Measurements from ENCODE around the gene EYS.
"Not testable (repeated sequence)": the region's sequence is repeated elsewhere in the genome, so short reads cannot be mapped to it uniquely, and the experiment has no call there.

The EYS gene

DNA sequence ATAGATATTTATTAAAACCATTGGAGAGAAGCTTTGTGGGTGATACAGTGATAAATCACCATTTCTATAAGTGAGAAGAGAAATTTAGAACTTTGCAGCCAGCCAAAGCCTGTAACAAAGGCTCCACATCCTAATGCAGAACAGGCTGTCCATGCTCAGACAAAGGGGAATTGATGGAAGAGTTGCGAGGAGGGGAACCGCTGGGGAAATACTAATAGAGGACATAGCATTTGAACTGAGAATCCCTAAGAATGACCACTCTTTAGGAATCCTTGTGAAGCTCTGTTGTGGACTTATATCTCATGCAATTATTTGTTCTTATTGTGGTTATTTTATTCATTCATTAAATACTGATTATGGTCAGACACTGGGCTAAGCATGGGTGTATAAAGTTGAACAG, 1903.7 kb downstream of the EYS start:
- ATAC-seq, result no peak

- no peak for ATAC-seq
Measured at GRCh38 chr6:63802606-63803206, 1904.3 kb downstream of the EYS start.

GRCh38 chr6:63800386-63800785, 1906.6 kb downstream of the EYS start:
- not testable (repeated sequence) for ATAC-seq

GRCh38 chr6:63799813-63800212, 1907.2 kb downstream of the EYS start:
- ATAC-seq, result no peak

GRCh38 chr6:63799313-63799712, 1907.7 kb downstream of the EYS start:
- ATAC-seq, result no peak

- ATAC-seq, result no peak
Measured at GRCh38 chr6:63798378-63798777, 1908.6 kb downstream of the EYS start.

DNA sequence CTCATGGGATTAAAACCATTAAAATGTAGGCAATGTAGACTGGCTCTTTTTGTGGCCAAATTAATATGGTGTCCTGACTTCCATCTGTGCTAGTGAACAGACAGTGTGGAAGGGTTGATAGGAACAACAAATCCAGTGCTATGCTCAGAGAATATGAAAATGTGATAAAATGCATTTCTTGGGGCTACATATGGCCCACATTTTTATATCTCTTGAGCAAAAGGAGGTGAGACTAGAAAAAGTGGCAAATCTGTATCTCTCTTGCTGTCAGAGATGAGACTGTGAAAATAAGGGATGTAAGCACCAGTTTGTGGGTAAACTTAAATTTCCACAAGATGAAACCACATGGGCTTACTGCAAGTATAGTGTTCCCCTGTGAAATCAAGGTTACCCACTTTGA, 1909.3 kb downstream of the EYS start:
- ATAC-seq, result no peak

GRCh38 chr6:63795826-63796225, 1911.2 kb downstream of the EYS start:
- no peak for ATAC-seq

DNA sequence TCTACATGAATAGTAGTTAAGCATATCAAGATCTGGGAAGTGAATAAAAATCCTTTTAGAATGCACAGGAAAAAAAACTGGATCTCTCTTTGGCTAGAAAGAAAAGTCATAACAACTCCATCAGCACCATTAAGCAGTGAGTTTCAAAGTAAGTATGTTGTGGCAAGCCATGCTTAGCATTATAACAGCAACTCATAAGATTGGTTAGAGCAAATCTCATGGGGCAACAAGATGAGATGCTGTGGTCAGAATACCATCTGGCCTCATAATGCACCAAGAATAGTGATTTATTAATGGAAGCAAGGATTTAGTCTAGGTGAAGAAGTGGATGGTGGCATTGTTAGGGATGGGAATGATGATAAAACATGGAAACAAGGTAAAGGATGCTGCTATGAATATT, 1912.0 kb downstream of the EYS start:
- ATAC-seq, result no peak

- no peak for ATAC-seq
Measured at GRCh38 chr6:63793465-63794137, 1913.4 kb downstream of the EYS start.

- ATAC-seq, result no peak
Measured at GRCh38 chr6:63792736-63793464, 1914.1 kb downstream of the EYS start.

DNA sequence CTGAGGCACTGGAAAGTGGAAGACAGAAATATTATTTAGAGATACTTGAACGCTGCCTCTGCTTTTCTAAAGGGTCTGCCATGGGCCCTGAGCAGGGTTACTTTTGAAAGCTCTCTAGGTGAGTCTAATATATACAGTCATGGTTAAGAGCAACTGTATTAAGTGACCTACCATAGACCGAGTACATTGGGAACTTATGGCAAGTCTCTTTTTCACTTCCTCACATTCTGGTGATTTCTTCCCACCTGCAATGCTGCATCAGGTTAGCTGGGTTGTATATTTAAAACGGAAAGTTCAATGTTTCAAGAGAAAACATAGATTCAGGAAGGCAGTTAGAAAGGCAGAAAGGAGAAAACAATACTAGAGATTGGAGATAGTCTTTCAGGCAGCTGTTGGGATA, 1916.7 kb downstream of the EYS start:
- no peak for ATAC-seq

DNA sequence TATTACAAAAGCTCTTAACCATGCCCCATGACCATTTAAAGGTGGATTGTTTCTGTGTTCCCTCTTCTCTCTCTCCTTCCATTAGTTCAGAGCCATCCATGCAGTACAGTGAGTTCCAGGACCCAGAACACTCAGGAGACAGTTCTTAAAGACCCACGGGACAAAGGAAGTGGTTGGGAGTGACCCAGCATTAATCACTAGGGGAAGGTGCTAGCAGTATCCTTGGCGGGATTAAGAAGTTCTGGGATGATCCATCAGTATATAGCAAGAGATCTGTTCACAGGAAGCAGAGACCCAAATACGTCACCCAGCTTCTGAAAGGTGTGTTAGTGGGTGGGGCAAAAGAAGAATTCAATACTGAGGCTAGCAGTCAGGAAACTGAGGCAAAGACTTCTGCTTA, 1917.3 kb downstream of the EYS start:
- ATAC-seq, result no peak

DNA sequence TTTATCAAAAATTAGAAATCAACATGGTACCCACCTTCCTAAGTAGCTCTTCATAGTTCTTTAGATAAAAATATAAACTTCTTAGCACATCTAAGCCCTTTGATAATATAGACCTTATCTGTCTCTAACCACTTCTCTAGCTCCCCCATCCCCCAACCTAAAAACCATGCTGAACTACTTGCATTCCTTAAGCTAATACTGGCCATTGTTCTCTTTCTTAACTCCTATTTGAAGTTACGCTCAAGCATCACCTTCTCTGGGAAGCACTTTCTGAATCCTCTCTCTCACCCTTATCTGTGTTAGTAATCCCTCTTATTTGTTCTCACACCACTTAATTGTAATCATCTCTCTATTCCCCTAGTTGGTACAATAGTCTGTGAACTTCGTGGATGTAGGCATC, 1918.5 kb downstream of the EYS start:
- no peak for ATAC-seq

DNA sequence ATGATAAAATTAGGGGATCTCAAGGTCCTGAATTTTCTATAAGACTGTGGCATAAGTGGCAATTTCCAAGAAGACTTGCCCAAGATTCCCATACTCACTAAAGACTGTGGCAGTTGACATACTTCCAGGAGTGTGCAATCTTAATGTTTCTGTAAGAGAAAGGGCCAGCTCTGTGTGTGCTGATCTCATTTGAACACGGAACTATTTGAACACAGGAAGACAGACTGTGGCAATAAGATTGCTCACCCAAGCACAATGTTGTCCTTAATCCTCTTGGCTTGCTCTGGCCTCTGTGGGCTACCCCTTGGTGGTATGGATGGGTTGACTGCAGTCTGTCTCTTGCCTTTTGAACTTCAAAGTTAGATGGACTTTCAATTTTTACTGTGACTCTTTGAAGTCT, 1920.0 kb downstream of the EYS start:
- ATAC-seq, result no peak

- no peak for ATAC-seq
Measured at GRCh38 chr6:63785006-63785405, 1922.0 kb downstream of the EYS start.

- no peak for ATAC-seq
Measured at GRCh38 chr6:63783096-63783495, 1923.9 kb downstream of the EYS start.

DNA sequence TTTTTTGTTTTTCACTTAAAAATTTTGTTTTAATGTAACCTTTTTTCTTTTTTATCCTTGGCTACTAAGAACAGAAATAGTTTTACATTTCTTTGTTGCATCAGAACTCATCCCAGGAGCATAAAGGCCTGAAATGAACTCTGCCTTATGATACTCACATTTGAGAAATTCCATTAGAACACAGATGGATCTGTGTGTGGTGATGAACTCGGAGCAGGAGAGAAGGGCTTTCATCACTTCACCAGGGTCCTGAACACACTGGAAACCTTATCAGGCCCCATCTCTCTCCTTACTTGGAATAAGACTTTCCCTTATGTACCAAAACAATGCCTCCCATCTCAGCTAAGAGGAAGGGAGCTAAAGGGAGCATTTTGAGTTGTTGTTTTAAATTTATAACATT, 1932.1 kb downstream of the EYS start:
- no peak for ATAC-seq

DNA sequence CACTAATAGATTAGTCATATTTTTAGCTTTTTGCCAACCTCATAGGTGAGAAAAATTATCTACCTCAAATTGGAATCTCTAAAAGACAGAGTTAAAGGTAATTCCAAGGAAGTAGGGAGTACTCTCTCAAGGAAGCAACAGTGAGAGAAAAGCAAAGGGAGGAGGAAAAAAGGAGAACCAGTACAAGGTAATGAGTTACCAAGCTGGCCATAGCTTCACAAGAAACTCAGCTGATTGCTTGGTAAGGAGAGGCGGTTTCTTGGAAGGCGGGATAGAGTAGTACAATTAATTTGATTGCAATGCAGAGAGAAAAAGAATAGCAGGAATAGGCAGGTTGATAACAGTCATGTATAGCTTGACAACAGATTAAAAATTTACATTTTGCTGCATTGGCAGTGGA, 1933.8 kb downstream of the EYS start:
- no peak for ATAC-seq

DNA sequence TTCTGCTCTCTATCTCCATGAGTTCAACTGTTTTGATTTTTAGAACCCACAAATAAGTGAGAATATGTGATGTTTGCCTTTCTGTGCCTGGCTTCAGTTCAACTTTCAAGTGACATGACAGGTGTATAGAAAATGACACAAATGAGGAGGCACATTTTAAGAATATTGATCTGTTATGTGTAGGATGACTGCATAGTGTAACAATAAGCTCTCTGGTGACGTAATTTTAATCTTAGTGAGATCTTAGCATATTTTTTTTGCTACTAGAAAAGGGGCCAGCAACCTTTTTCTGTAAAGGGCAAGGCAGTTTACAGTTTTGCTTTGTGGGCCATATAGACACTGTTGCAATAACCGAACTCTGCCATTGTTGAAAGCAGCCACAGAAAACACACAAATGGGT, 1941.2 kb downstream of the EYS start:
- ATAC-seq, result no peak

- ATAC-seq, result no peak
Measured at GRCh38 chr6:63764318-63764916, 1942.6 kb downstream of the EYS start.

DNA sequence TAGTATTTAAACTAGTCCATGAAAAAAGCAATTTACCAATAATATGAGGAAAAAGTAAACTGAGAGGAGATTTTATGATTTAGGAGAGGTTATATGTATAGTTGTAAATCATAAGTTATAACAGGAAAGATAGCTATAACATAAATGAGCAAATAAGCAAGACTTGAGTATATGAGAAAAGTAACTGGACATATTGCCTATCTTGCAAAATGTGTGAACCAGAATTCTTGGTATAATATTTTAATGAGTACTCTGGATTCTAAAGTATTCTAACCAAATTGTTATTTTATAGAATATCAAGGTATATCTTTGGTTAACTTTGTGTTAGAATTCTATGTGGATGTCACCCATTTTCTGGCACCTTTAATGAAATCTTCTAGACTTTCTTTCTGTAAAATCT, 1946.8 kb downstream of the EYS start:
- no peak for ATAC-seq

- ATAC-seq, result no peak
Measured at GRCh38 chr6:63759605-63760105, 1947.4 kb downstream of the EYS start.

DNA sequence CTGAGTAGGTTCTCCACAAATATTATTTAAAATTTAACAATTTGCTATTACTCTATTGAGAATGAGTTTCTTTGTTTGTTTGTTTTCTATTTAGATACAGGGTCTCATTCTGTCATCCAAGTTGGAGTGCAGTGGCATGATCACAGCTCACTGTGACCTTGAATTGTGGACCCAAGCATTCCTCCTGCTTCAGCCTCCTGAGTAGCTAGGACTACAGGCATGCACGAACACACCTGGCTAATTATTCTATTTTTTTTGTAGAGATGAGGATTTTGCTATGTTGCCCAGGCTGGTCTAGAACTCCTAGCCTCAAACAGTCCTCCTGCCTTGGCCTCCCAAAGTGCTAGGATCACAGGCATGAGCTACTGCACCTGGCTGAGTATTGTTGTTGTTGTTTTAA, 1949.2 kb downstream of the EYS start:
- ATAC-seq, result no peak
